GM20431 (cell line): ENCODE measurements around the gene SLC6A11.

ENCODE experiments used
- in situ Hi-C: fragments of 300-500 bp; cut with MseI, MboI; formaldehyde crosslinking; loops from one replicate; pipeline ENCODE4 v1.15.0; 2020; ENCODE audit warnings: low sequenced_read_pairs; ENCODE audit not compliant: unreplicated experiment

SLC6A11 gene

DNA sequence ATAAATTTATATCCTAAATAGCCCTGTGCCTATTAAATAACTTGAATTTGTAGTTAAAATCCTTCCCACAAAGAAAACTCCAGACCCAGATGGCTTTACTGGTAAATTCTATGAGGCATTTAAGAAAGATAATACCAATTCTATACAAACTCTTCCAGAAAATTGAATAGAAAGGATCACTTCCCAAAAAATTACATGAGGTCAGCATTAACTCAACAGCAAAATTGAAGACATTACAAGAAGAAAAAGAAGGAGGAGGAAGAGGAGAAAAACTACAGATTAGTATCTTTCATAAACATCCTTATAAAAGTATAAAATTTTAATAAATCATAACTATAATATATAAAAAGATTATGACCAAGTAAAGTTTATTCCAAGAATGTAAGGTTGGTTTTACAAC is 29.4 kb upstream of the SLC6A11 start:
- in situ Hi-C loops = no loop called here

DNA sequence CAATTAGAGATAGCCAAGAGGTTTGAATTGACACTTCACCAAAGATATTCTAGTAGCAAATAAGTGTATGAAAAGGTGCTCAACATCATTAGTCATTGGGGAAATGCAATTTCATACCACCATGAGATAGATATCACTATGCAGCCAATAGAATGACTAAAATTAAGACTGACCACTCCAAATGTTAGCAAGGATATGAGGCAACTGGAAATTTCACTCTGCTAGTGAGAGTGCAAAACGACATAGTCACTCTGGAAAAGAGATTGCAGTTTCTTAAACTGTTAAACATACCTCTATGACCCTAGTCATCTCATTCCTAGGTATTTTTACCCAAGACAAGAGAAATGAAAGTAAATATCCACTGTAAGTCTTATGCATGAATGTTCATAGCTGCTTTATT is 27.6 kb upstream of the SLC6A11 start:
- in situ Hi-C loops = no loop called here

DNA sequence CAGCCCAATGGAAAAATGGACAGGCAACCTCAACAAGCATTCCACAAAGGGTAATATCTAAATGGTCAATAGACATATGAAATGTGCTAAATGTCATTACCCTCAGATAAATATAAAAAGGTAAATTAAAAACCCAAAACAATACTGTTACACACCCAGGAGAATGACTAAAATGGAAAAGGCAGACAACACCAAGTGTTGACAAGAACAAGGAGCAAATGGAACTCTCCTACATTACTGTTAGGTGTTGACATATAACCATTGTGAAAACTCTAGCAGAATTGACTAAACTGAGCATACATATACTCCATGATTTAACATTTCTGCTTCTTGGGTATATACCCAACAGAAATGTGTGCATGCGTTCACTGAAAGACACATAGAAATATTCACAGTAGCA is 25.3 kb upstream of the SLC6A11 start:
- in situ Hi-C loops = no loop called here

DNA sequence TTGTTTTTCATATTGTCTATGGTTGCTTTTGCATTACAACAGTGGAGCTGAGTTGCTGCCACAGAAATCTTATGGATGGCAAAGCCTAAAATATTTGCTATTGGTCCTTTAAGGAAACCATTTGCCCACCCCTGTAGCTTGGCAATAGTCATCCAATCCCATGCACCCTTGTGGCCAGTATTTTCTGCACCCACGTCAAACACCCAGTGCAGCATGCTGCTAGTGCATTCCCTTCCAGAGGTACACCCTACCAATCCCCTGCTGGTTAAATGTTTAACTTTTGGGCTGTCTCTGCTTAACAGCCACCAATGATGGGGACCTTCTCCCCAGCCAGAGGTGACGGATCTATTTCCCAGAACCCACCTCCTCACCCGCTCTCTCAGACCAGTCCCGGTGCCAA is 23.8 kb upstream of the SLC6A11 start:
- in situ Hi-C loops = no loop called here

DNA sequence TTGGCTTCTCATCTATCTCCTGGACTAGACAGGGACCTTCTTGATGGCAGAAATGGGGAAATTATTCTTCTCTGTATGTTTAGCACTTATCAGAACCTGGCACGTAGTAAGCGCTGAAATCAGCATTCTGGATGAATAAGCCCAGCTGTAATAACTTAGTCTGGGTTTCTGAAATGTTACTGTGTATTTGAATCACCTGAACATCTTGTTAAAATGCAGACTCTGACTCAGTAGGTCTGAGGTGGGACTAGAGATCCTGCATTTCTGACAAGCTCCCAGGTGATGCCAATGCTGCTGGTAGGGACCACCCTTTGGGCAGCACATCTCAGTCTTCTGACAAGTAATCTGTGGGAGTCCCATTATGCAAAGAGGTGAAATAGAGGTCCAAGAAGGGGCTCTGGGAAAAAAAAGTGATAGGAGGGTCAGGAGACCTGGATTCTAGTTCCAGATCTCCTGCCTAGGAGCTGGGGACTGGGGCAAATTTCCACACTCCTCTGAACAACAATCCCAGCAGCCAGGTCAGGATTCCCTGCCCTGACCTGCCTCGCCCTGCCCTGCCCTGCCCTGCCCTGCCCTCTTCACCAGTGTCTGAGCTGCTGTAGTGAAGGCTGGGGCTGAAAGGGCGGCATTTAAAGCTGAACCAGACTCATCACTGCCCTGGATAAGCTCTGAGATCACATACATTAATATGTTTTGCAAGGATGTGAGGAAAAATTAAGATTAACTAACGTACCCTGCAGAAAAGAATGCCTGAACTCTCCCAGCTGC is 17.2 kb upstream of the SLC6A11 start:
- in situ Hi-C loops = no loop called here

DNA sequence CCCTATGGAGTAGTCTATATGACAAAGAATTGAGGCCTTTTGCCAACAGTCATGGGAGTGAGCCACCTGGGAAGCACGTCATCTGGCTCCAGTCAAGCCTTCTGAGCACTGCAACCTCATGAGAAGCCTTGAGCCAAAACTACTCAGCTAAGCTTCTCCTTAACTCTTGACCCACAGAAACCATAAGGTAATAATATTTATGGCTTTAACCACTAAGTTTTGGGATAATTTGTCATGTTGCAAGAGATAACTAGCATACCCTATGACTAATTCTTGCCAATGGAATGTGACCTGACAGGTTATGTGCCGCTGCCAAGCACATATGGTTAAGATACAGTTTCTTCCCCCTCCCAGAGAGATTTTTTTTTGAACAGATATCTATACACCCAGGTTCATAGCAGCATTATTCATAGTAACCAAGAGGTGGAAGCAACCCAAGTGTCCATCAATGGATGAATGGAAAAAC is 11.8 kb upstream of the SLC6A11 start:
- in situ Hi-C loops = no loop called here

DNA sequence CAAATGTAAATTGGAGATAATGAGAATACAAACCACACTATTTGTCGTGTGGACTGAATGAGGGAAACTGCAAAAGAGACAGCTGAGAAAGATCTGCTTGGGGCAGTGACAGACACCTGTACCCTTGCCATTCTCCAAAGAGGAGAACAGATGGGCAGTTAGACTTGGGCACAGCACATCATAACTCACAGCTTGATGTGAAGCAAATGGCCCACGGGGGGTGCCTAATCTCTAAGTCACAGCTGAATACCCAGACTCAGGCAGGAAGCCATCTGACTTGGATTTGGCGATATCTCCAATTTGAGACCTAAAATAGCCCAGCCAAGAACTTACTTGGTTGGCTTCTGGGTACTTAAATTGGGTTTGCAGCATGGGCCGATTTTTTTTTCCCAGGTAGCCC is 10.0 kb upstream of the SLC6A11 start:
- in situ Hi-C loops = no loop called here

DNA sequence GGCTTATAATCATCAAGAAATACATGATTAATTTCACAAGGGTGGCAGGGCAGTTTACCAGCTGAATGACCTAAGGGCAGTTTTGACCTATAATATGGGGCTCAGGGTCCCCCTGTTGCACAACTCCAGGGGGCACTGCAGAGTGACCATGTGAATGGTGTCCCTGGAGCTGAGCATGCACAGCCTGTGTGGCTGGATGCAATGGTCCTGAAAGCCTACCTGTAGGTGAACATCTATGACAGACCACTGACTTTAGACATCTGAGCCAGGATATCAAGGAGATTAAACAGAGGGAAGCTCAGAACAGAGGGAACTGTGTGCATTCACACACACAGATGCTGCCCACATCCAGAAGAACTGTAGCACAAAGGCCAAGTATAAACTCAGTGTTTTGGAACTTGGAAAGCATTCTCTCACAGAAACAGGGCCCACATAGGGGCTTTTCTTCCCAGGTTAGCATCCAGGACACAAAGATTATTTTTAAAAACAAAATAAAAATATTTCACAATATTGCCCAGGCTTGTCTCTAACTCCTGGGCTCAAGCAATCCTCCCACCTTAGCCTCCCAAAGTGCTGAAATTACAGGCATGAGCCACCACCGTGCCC is 7.8 kb upstream of the SLC6A11 start:
- in situ Hi-C loops = no loop called here

DNA sequence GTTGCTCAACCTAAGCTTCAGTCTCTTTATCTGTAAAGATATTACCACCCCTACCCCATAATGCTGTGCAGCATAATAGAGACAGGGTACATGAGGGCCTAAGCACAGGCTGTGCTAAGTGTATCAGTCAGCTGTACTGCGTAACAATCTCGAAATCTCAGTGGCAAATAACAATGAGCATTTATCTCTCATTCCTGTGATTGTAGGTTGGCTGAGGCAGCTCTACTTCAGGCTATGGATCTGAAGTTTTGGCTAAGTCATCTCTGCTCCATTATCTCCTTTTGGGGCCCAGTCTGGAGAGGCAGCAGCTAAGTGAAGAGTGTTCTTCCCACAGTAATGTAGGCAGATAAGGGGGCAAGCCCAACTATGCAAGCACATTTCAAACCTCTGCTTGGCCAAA is 7.1 kb upstream of the SLC6A11 start:
- in situ Hi-C loops = no loop called here

DNA sequence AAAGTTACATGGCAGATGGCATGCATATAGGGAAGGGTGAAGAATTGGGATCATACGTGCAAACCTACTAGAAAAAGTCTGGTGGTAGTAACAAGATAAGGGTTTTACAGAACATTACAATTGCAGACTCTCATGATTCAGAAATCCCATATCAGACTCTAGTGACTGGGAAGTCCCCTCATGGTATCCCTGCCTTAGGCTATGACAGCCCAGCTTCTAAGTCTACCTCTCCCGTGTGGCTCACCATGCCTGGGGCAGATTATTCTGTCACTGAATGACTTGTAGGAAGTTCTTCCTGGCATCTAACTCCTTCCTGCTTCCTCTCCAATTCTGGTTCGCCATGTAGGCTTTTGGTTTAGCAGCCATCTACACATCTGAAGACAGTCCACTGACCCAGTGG is 5.7 kb upstream of the SLC6A11 start:
- in situ Hi-C loops = no loop called here

DNA sequence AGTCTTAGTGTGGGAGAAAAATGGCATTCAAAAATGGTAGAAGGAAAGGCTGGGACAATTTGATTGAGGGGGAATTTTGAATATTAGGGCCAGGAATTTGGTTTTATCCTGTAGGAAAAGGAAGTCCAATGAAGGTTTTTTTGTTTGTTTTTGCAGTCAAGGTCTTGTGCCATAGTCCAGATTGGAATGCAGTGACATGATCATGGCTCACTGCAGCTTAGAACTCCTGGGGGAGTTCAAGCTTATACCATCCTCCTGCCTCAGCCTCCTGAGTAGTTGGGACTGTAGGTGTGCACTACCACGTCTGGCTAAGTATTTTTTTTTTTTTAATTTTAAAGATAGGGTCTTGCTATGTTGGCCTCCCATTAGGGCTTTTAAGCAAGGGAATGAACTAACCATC is 2.6 kb upstream of the SLC6A11 start:
- in situ Hi-C loops = no loop called here

DNA sequence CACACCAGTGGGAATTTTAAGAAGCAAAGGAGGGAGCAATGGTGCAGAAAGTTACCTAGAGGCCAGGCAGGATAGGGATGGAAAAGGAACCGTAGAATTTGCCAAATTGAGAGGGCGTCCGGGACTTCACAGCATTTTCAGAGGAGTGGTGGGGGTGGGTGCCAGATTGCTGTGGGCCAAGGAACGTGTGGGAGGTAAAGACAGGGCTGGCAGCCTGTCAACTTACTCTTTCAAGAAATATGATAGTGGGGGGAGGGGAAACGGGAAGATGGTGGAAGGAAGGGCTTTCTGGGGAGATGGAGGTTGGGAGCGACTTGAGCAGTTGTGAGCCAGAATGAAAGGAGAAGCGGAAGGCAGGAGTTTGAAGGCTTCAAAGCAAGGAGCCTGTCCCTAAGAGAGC is 1.4 kb upstream of the SLC6A11 start:
- in situ Hi-C loops = no loop called here

DNA sequence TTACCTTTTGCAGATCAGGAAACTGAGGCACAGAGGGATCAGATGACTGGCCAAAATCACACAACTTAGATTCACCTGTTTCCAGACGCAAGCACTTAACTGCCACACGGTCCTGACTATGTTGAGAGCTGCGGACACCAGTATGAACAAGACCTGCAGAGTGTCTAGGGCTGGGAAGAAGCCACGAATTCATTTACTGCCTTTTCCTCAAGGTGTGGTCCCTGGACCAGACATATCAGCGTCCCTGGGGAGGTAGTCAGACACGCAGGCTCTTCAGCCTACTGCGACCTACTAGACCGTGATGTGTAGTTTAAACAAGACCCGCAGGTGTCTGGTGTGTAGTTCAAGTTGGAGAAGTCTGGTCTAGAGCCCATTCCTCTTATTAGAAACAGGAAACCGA is 541 bp upstream of the SLC6A11 start:
- in situ Hi-C loops = no loop called here

DNA sequence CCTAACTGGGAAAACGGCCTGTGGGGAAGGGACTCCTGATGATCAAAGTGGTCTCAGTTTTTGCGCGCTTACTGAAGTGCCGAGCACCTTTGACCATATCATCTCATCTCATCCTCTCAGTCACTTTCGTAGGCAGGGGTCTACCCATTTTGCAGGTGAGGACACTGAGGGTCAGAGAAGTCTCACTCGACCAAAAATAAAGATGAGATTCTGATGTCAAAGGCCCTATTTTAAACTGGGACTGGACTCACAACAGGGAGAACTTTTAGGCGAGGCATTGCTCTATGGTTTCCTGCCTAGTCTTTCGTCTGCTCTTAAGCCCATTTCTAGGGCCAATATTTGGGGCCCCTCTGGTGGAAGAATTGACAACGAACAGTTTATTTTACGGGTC is 830 bp downstream of the SLC6A11 start:
- in situ Hi-C loops = no loop called here

DNA sequence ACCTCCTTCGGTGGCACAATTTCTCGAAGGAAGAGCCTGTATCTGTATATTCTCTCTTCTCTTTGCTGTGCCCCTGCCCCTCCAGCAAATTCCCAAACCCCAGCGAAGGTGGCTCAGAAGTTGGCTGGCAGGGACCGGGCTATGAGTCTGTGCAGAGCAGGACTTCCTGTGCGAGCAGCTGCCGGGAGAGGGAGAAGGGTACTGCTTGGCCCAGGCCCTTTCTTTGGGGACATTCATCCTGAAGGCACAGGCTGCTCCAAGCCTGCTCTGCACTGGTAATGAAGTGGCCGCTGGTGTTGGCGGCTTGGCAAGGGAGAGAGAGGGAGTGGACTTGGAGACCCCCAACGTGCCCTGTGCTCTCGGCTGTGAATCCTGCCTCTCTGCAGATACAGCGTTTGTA is 1.5 kb downstream of the SLC6A11 start:
- in situ Hi-C loops = no loop called here

DNA sequence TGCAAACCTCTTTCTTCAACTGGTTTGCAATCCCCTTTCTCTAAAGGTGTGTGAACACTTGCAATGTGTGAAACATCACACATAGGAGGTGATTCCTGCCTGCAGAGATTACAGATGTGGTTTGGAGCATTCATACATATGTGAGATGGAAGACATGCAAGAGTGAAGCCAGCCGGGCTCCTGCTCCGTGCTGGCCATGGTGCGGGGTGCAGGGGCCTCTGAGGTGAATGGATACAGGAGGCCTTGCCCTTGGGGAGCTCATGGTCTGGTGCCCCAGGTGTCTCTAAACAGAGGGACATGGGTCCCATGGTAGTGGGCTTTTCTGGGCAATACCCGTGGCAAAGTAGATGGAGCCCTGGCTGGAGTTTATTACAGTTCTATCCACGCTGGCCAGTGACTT is 6.0 kb downstream of the SLC6A11 start:
- in situ Hi-C loops = no loop called here

DNA sequence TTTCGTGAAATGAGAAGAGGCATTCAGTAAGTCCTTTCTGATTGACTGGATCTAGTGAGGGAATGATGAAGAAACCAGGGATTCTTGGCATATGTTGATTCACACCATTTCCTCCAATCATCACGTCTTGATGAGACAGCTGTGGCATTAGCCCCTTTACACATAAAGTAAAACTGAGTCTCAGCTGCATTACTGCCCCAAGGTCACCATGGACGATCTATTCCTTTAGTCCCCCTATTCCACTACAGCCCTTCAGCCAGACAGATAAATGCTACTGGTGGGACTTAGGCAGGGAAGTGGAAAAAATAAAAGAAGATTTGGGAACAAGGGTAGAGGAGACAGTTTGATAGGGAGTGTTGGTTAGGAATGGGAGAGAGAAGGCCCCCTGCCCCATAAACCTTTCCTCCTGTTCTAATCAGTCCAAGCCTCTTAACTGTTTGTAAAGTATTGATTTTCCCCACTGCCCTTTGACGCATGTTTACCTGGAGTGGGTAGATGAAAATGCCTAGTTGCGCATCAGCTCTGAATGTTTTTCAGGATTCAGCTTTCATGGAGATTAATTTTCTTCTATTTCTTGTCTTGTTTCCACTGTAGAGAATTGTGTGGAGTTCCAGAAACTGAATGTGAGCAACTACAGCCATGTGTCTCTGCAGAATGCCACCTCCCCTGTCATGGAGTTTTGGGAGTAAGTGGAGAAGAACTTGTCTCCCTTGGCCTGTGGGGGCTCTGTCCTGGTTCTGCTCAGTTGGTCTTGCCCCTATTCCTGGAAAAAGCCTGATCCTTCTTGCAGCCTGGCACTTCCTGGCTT is 6.9 kb downstream of the SLC6A11 start:
- in situ Hi-C loops = no loop called here

DNA sequence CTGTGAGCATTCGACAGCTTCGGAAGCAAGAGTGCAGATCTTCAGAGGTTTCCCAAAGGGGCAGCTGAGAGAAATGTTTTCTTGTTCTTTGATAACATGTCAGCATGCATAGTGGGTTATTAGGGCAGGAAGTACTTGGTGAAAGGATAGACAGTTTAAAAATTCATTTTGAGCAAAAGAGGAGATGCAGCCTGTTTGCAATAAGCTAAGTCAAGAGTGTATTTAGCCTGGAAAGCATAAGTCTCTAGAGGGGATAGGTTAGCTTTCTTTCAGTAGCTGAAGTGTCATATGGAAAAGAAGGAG is 7.4 kb downstream of the SLC6A11 start:
- in situ Hi-C loops = no loop called here

DNA sequence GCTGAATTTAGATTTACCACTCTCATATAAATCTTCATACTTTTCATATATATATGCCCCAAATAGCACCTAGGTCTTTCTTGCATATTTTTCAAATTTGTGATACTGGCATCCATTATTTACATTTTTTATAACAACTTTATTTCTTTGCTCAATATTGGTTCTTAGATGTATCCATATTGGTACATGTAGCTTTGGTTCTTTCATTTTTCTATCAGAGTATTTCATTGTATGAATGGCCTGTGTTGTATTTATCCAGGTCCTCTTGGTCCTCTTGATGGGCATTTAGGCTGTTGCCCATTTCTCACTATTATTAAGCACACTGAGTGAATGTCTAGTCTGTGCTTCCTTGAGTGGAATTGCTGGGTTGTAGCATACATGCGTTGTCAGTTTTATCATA is 8.4 kb downstream of the SLC6A11 start:
- in situ Hi-C loops = no loop called here

DNA sequence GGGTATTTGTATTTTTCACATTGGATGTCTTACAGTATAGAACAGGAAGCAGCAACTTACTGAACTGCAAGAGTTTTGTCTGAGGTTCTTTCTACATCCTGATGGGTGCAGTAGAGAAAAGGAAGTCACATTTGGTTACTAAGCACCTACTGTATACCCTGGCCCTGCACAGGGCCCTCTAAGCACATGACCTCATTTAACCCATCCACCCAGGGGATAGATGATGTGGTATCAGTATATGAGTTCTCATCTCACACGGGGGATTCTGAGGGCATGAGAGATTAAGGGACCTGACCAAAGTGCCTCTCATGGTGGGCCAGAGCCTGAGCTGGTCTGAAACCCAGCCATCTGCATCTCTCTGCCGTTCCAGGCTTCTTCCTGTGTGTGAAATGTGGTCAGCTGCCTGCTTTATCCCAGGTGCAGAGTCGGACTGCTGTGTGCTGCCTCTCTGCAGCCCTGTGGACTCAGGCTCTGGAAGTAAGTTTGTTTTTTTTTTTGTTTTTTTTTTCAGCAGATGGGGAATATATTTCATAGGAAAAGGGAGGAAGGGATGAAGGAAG is 17.9 kb downstream of the SLC6A11 start:
- in situ Hi-C loops = no loop called here

DNA sequence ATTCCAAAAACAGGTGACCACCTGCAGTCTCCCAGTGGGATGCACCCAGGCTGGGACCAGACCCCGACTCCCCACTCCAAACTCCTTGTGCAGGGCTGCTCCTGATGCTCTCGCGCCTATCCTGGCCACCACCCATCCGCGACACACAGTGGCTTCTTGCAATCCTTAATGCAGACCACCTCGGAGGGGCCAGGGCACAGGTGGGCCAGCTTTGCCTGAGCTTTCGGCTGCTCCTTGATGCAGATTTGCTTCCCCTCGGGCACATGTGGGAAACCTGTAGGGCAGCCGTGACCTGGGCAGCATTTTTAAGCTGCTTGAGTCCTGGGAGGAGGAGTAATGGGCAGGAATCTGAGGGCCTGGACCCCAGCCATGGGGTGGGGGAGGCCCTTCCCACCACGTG is 18.9 kb downstream of the SLC6A11 start:
- in situ Hi-C loops = no loop called here
